Fibroblast of the conjunctiva (primary cell): ENCODE results near the gene ICAM5.
"Not testable (repeated sequence)": the region's sequence is repeated elsewhere in the genome, so short reads cannot be mapped to it uniquely, and the experiment has no call there.

ENCODE experiments used
- DNase-seq: peaks from one replicate; pipeline ENCODE4 v3.0.0-alpha.2; 2010; ENCODE audit warnings: low read depth

ICAM5 gene

GRCh38 chr19:10270616-10271394, 18.9 kb upstream of the ICAM5 start, which contains the start of gene ICAM1:
Gene ICAM1 (plus strand): TSS chr19:10271120. CDS start chr19:10271160, 40 bp downstream.
- no peak for DNase-seq

GRCh38 chr19:10271543-10272086, 18.1 kb upstream of the ICAM5 start:
- no peak for DNase-seq

GRCh38 chr19:10274589-10274988, 15.2 kb upstream of the ICAM5 start:
- no peak for DNase-seq

- no peak for DNase-seq
Observed at GRCh38 chr19:10277795-10278589, 11.8 kb upstream of the ICAM5 start.

GRCh38 chr19:10278935-10279334, 10.8 kb upstream of the ICAM5 start:
- no peak for DNase-seq

GRCh38 chr19:10279737-10280442, 9.9 kb upstream of the ICAM5 start:
- DNase-seq = no peak

GRCh38 chr19:10282043-10282442, 7.7 kb upstream of the ICAM5 start:
- not testable (repeated sequence) for DNase-seq

- DNase-seq = no peak
Observed at GRCh38 chr19:10283301-10284064, 6.3 kb upstream of the ICAM5 start.

- DNase-seq = no peak
Observed at GRCh38 chr19:10284065-10284959, 5.4 kb upstream of the ICAM5 start.

- no peak for DNase-seq
Observed at GRCh38 chr19:10284960-10285278, 4.8 kb upstream of the ICAM5 start.

GRCh38 chr19:10285393-10285792, 4.4 kb upstream of the ICAM5 start:
- no peak for DNase-seq

GRCh38 chr19:10286803-10287737, 2.7 kb upstream of the ICAM5 start, which contains the start of gene ICAM4:
Gene ICAM4 (plus strand): TSS chr19:10286955. CDS start chr19:10287013, 58 bp downstream.
- DNase-seq = no peak

- no peak for DNase-seq
Observed at GRCh38 chr19:10288662-10289166, 1.0 kb upstream of the ICAM5 start.

- DNase-seq = no peak
Observed at GRCh38 chr19:10289167-10289835, 451 bp upstream of the ICAM5 start.

- DNase-seq = no peak
Observed at GRCh38 chr19:10290357-10290875, 664 bp downstream of the ICAM5 start.

GRCh38 chr19:10290876-10291553, 1.3 kb downstream of the ICAM5 start:
- DNase-seq = no peak

GRCh38 chr19:10291554-10292205, 1.9 kb downstream of the ICAM5 start:
- DNase-seq = no peak
